C4-2B (cell line): ENCODE data around the gene RBM22.

Source experiments
- H3K27ac ChIP-seq: fragments of 450-650 bp; 2 replicates; pipeline ENCODE4 v1.5.1; 2017
- CTCF ChIP-seq: fragments of 450-650 bp; conservative IDR thresholded peaks from 2 replicates; pipeline ENCODE4 v1.5.1; 2017; ENCODE audit warnings: mild to moderate bottlenecking
- ZFX ChIP-seq: fragments of 450-650 bp; IDR thresholded peaks from 2 replicates; pipeline ENCODE4 v1.6.1; 2017

Gene RBM22

GRCh38 chr5:150651382-150651781 lies 49.5 kb downstream of the RBM22 start:
- H3K27ac ChIP-seq = no peak overlapping the region
- no peak for TF ChIP-seq CTCF
- TF ChIP-seq ZFX = no peak

GRCh38 chr5:150650021-150651006 lies 50.5 kb downstream of the RBM22 start:
- no peak overlapping the region for H3K27ac ChIP-seq
- TF ChIP-seq ZFX = no peak
- TF ChIP-seq CTCF = no peak

GRCh38 chr5:150649108-150650020 lies 51.5 kb downstream of the RBM22 start:
- TF ChIP-seq CTCF (no peak), ZFX (no peak)
- no peak overlapping the region for H3K27ac ChIP-seq

- TF ChIP-seq CTCF (no peak), ZFX (no peak)
- H3K27ac ChIP-seq = no peak overlapping the region
Measured at GRCh38 chr5:150648294-150649107, 52.4 kb downstream of the RBM22 start.

- no peak for TF ChIP-seq CTCF
- TF ChIP-seq ZFX = no peak
- H3K27ac ChIP-seq = no peak overlapping the region
Measured at GRCh38 chr5:150647275-150648251, 53.3 kb downstream of the RBM22 start.

GRCh38 chr5:150645070-150645700 lies 55.7 kb downstream of the RBM22 start:
- TF ChIP-seq ZFX = no peak
- no peak for TF ChIP-seq CTCF
- no peak overlapping the region for H3K27ac ChIP-seq
